Liver (tissue), 9 donors: ENCODE data around the gene RAB4B. TPM values are rescaled to one million over a fixed set of nuclear protein-coding genes. Genes with fewer than 3 reads are reported as not detected.

Experiments
- DNase-seq: peaks from one replicate; pipeline ENCODE4 v3.0.0-alpha.2; 2017; ENCODE audit warnings: low spot score
- H3K27ac ChIP-seq, 2 donors: one replicate each; pipeline ENCODE4 v1.7.0; 2013; ENCODE audit warnings: inconsistent platforms in 2 of 2, low read length in 2 of 2, control low read depth in 1 of 2, low read depth in 1 of 2, mild to moderate bottlenecking in 1 of 2
- H3K27me3 ChIP-seq, 4 donors: one replicate each; pipeline versions ENCODE4 v1.6.1 to v1.7.0; 2013; ENCODE audit warnings: low read length in 3 of 4, inconsistent platforms in 1 of 4, mild to moderate bottlenecking in 1 of 4, moderate library complexity in 1 of 4; ENCODE audit not compliant: control insufficient read depth in 4 of 4, insufficient read depth in 4 of 4
- H3K36me3 ChIP-seq, 4 donors: one replicate each; pipeline versions ENCODE4 v1.6.1 to v1.7.0; 2013; ENCODE audit warnings: low read length in 3 of 4, mild to moderate bottlenecking in 3 of 4, low read depth in 1 of 4, moderate library complexity in 1 of 4; ENCODE audit not compliant: control insufficient read depth in 4 of 4, insufficient read depth in 3 of 4
- H3K4me1 ChIP-seq, 4 donors: one replicate each; pipeline versions ENCODE4 v1.6.1 to v1.7.0; 2013; ENCODE audit warnings: low read length in 3 of 4, mild to moderate bottlenecking in 3 of 4, moderate library complexity in 1 of 4; ENCODE audit not compliant: control insufficient read depth in 4 of 4, insufficient read depth in 4 of 4
- H3K4me3 ChIP-seq, 3 donors: one replicate each; pipeline versions ENCODE4 v1.6.1 to v1.7.0; 2013; ENCODE audit warnings: low read length in 3 of 3, control low read depth in 1 of 3, low read depth in 1 of 3, mild to moderate bottlenecking in 1 of 3
- H3K9ac ChIP-seq, 2 donors: one replicate each; pipeline ENCODE4 v1.7.0; 2013; ENCODE audit warnings: low read length in 2 of 2, mild to moderate bottlenecking in 2 of 2, moderate library complexity in 2 of 2, control low read depth in 1 of 2, low read depth in 1 of 2
- H3K9me3 ChIP-seq, 4 donors: one replicate each; pipeline versions ENCODE4 v1.6.1 to v1.7.0; 2013; ENCODE audit warnings: low read length in 3 of 4; ENCODE audit not compliant: control insufficient read depth in 4 of 4
- CTCF ChIP-seq: fragments of 150-350 bp; IDR thresholded peaks from 2 replicates; pipeline ENCODE4 v1.5.1; 2017; ENCODE audit warnings: improper control_type of control experiment, low read depth, low read length; ENCODE audit not compliant: missing input control
- FOXA2 ChIP-seq: IDR thresholded peaks from 2 replicates; pipeline ENCODE4 v1.6.1; 2016; ENCODE audit warnings: antibody characterized with exemption
- GABPA ChIP-seq, 2 donors: IDR thresholded peaks in 1 of 2; conservative IDR thresholded peaks in 1 of 2; 2 replicates each; pipeline ENCODE4 v1.6.1; 2016; ENCODE audit warnings: antibody characterized with exemption in 2 of 2, mild to moderate bottlenecking in 1 of 2, moderate library complexity in 1 of 2
- HNF4A ChIP-seq, 2 donors: conservative IDR thresholded peaks; 2 replicates each; pipeline ENCODE4 v1.6.1; 2016; ENCODE audit warnings: antibody characterized with exemption in 2 of 2, mild to moderate bottlenecking in 2 of 2
- HNF4G ChIP-seq: IDR thresholded peaks from 2 replicates; pipeline ENCODE4 v1.6.1; 2016; ENCODE audit warnings: antibody characterized with exemption
- JUND ChIP-seq, 2 donors: IDR thresholded peaks; 2 replicates each; pipeline ENCODE4 v1.6.1; 2016; ENCODE audit warnings: antibody characterized with exemption in 2 of 2
- NR2F2 ChIP-seq: IDR thresholded peaks from 2 replicates; pipeline ENCODE4 v1.6.1; 2016; ENCODE audit warnings: antibody characterized with exemption
- RAD21 ChIP-seq, 2 donors: IDR thresholded peaks; 2 replicates each; pipeline ENCODE4 v1.6.1; 2016; ENCODE audit warnings: antibody characterized with exemption in 2 of 2, mild to moderate bottlenecking in 2 of 2
- RXRA ChIP-seq, 2 donors: IDR thresholded peaks; 2 replicates each; pipeline ENCODE4 v1.6.1; 2017 to 2018; ENCODE audit warnings: antibody characterized with exemption in 2 of 2, mild to moderate bottlenecking in 1 of 2
- SP1 ChIP-seq: IDR thresholded peaks from 2 replicates; pipeline ENCODE4 v1.6.1; 2018; ENCODE audit warnings: antibody characterized with exemption, mild to moderate bottlenecking
- TAF1 ChIP-seq: conservative IDR thresholded peaks from 2 replicates; pipeline ENCODE4 v1.6.1; 2016; ENCODE audit warnings: antibody characterized with exemption, mild to moderate bottlenecking
- YY1 ChIP-seq: IDR thresholded peaks from 2 replicates; pipeline ENCODE4 v1.6.1; 2016; ENCODE audit warnings: antibody characterized with exemption, mild to moderate bottlenecking
- ZBTB33 ChIP-seq: IDR thresholded peaks from 2 replicates; pipeline ENCODE4 v1.6.1; 2016; ENCODE audit warnings: antibody characterized with exemption
- WGBS: extraction: QIAGEN DNeasy Blood & Tissue Kit; methylation state at CpG from one replicate; pipeline ENCODE4 v1.1.7; 2013; 5-methylcytosine and 5-hydroxymethylcytosine counted together
- polyA plus RNA-seq, 2 donors: library from polyadenylated mRNA; stranded (reverse) in 1 of 2; unstranded in 1 of 2; fragments of 200-250 nt in 1 of 2; fragments of >200 nt in 1 of 2; fragmentation: Nextera tagmentation in 1 of 2; extraction: Ambion mirVana in 1 of 2; gene quantifications; one replicate each; pipeline versions ENCODE4 v1.2.1 to v1.2.3, GENCODE V29; 2013 to 2015
- total RNA-seq, 2 donors: library from RNA; depleted of rRNA; stranded (reverse); fragments of >200 nt; gene quantifications; one replicate each; pipeline ENCODE4 v1.2.3, GENCODE V29; 2014
- TF ChIP-seq, protein P1 (sequence below): IDR thresholded peaks from 2 replicates; pipeline ENCODE4 v1.6.1; 2016; ENCODE audit warnings: antibody characterized with exemption
- donor health status: healthy.
- donor health status: healthy.
- donor health status: healthy.
- donor health status: healthy.
- donor health status: healthy.

Gene RAB4B
- total and polyA plus RNA-seq, 4 donors = 5.5 to 16.9 (median 12.9) TPM

DNA sequence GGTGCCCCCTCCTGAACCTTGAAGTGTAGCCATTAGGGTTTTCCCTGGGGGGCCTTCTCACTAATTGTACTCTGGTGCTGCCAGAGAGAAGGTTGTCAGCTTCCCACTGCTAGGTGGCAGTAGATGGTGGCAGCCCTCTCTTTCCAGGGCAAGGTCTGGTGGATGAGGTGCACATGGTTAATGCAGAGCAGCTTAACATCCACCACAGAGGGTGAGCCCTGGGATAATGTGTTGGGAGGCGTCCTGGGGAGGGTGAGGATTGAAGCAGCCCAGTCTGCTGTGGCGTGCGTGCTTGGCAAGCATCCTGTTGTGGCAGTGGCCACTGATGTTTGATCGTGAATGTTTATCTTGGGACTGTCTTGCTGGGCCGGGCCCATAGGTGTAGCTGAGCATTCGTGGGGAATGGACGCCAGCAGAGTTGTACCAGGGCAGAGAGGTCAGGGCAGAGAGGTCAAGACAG is 26.8 kb downstream of the RAB4B start:
- WGBS = 16% methylated on average over 7 of the region's 7 CpGs
- no peaks in the 10 kb centered on the region for H3K27me3 ChIP-seq
- H3K4me1 ChIP-seq = peaks cover 34 to 73% (median 65%) of the 10 kb centered on the region in 4 donors
- DNase-seq = no peak
- TF ChIP-seq HNF4A (conservative IDR thresholded peaks at IDR 0.05) = peak; percentile 15 to 72
- TF ChIP-seq GABPA (IDR thresholded peaks at IDR 0.05 in 1 of 2, conservative IDR thresholded peaks at IDR 0.05 in 1 of 2) = no peak
- peak; percentile 87 for TF ChIP-seq YY1
- TF ChIP-seq RAD21 (IDR thresholded peaks at IDR 0.05) = peak in 1 of 2 donors; percentile 22
- peak; percentile 58 to 85 for TF ChIP-seq RXRA (IDR thresholded peaks at IDR 0.05)
- H3K4me3 ChIP-seq = no peak overlapping the region
- peaks cover 9 to 19% (median 14%) of the 10 kb centered on the region in 4 donors for H3K36me3 ChIP-seq
- no peak overlapping the region for H3K9ac ChIP-seq
- H3K27ac ChIP-seq = peak overlapping the region; percentile 48 to 82
- H3K9me3 ChIP-seq = no peaks in the 10 kb centered on the region

DNA sequence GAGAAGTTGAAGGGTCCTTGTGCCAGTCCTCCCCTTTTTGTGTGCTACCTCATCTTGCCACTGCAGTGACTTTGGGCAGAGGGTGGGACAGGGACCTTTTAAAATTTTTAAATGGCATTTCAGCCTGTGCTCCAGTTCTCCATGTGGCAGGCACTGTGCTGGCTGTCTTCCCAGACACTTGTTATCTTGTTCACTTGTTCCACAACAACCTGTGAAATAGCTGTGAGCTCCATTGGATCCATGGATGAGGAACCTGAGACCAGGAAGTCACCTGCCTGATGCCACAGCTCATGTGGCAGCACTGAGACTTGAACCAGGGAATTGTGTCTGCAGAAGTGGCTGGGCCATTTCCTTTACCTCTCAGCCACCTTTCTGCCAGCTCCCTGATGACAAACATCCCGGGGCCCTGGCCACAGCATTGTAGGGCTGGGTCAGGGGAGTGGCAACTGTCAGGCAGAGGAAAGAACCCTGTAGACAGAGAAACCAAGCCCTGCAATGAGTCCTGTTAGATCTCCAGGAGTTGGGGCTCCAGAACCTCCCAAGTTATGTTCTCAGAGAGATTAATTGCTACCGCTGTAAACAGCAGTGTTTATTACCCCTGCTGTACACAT is 27.3 kb downstream of the RAB4B start:
- 76% methylated on average over 2 of the region's 2 CpGs for WGBS
- H3K9ac ChIP-seq = no peak overlapping the region
- TF ChIP-seq FOXA2 (no peak), RXRA (IDR thresholded peaks at IDR 0.05) (no peak), ZBTB33 (no peak), TAF1 (no peak), NR2F2 (no peak), JUND (IDR thresholded peaks at IDR 0.05) (no peak), YY1 (peak; percentile 62), RAD21 (IDR thresholded peaks at IDR 0.05) (peak in 1 of 2 donors; percentile 2)
- TF ChIP-seq, protein P1, sequence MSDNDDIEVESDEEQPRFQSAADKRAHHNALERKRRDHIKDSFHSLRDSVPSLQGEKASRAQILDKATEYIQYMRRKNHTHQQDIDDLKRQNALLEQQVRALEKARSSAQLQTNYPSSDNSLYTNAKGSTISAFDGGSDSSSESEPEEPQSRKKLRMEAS = peak; percentile 64
- no peaks in the 10 kb centered on the region for H3K27me3 ChIP-seq
- no peak overlapping the region for H3K4me3 ChIP-seq
- peaks cover 34 to 70% (median 60%) of the 10 kb centered on the region in 4 donors for H3K4me1 ChIP-seq
- H3K27ac ChIP-seq = peak overlapping the region; percentile 48 to 82
- no peaks in the 10 kb centered on the region for H3K9me3 ChIP-seq
- no peak for DNase-seq
- peaks cover 9 to 19% (median 14%) of the 10 kb centered on the region in 4 donors for H3K36me3 ChIP-seq

DNA sequence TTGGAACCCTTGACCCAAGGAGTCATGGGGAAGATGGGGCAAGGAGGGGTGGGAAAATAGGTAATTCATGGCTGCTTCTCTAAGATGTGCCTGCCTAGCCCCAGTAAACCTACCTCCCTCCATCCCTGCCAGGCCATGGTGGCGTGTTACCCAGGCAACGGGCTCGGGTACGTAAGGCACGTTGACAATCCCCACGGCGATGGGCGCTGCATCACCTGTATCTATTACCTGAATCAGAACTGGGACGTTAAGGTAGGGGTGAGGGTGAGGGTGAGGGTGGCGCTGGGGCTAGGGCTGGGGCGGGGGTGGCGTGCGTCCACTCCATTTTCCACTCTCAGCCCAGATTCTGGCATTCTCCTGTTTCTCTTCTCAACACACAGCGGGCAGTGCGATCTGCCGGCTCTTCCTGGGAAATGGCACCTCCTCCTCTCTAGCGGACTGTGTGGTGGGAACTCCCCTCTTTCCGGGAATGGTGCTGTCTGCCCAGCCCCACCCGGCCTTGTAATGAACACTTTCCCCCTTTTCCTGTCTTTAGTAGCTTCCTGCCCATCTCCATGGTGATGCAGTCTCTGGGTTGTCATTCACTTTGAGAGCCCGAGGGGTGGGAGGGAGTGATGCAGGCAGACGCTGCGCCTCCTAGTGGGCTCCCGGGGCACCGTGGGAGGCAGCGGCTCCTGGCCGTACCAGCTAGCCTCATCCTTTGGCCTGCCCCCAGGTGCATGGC is 28.5 kb downstream of the RAB4B start:
- TF ChIP-seq ZBTB33 = no peak
- peak; percentile 55 for TF ChIP-seq SP1
- peak; percentile 63 for TF ChIP-seq NR2F2
- TF ChIP-seq JUND (IDR thresholded peaks at IDR 0.05) = no peak
- peak; percentile 49 for TF ChIP-seq CTCF
- TF ChIP-seq, protein P1 = no peak
- no peak for TF ChIP-seq TAF1
- TF ChIP-seq HNF4G = no peak
- TF ChIP-seq RAD21 (IDR thresholded peaks at IDR 0.05) = peak; percentile 51 to 73
- TF ChIP-seq FOXA2 = no peak
- no peaks in the 10 kb centered on the region for H3K9me3 ChIP-seq
- H3K4me3 ChIP-seq = no peak overlapping the region
- no peaks in the 10 kb centered on the region for H3K27me3 ChIP-seq
- H3K27ac ChIP-seq = peak overlapping the region; percentile 48 to 82
- H3K36me3 ChIP-seq = peaks cover 9 to 16% (median 11%) of the 10 kb centered on the region in 4 donors
- peaks cover 29 to 59% (median 50%) of the 10 kb centered on the region in 4 donors for H3K4me1 ChIP-seq
- peak; percentile 79 for DNase-seq
- H3K9ac ChIP-seq = no peak overlapping the region
- WGBS = 67% methylated on average over 26 of the region's 26 CpGs
